H1 (cell line): ENCODE measurements around the gene NECAP2. TPM values are rescaled to one million over a fixed set of nuclear protein-coding genes. Genes with fewer than 3 reads are reported as not detected.
A peak's percentile ranks its signal among the peaks of the same experiment; 100 is the strongest.

Experiments
- CTCF ChIA-PET: fragments of 300-600 bp; sonication (Branson Sonifier 250); formaldehyde crosslinking; loops from one replicate; lab custom pipeline; 2021; ENCODE audit not compliant: partially characterized antibody; lab: Charles Lee
- POLR2A ChIA-PET: fragments of 300-600 bp; sonication (Branson Sonifier 250); formaldehyde crosslinking; loops from one replicate; lab custom pipeline; 2021; ENCODE audit warnings: inconsistent platforms; ENCODE audit not compliant: partially characterized antibody; lab: Charles Lee
- DNase-seq, 2 experiments: peaks; one replicate each; pipeline versions ENCODE4 v3.0.0 to v3.0.0-alpha.2; 2010 to 2022; ENCODE audit warnings: low spot score in 2 of 2, low read depth in 1 of 2, mixed read lengths in 1 of 2
- FAIRE-seq: peaks from 2 replicates; lab custom pipeline; 2011; peaks lifted over from hg19 to GRCh38; lab: Jason Lieb, UNC
- H2AFZ ChIP-seq: 2 replicates; pipeline ENCODE4 v1.8.1; 2012; ENCODE audit warnings: low read length, inconsistent platforms
- H2AK5ac ChIP-seq: 2 replicates; pipeline ENCODE4 v1.6.1; 2013; ENCODE audit warnings: low read depth, low read length
- H2BK120ac ChIP-seq: replicated peaks from 2 replicates; pipeline ENCODE3; 2013; ENCODE audit warnings: low read depth, low read length, inconsistent platforms
- H2BK12ac ChIP-seq: 2 replicates; pipeline ENCODE4 v1.6.1; 2013; ENCODE audit warnings: low read depth, low read length
- H2BK15ac ChIP-seq: 2 replicates; pipeline ENCODE4 v1.6.1; 2013; ENCODE audit warnings: low read length
- H2BK20ac ChIP-seq: 2 replicates; pipeline ENCODE4 v1.6.1; 2013; ENCODE audit warnings: low read length
- H2BK5ac ChIP-seq: 2 replicates; pipeline ENCODE4 v1.6.1; 2013; ENCODE audit warnings: low read depth, low read length
- H3K14ac ChIP-seq: 2 replicates; pipeline ENCODE4 v1.6.1; 2013; ENCODE audit warnings: inconsistent platforms; ENCODE audit not compliant: insufficient read length
- H3K18ac ChIP-seq: 2 replicates; pipeline ENCODE4 v1.6.1; 2013; ENCODE audit warnings: low read length; ENCODE audit errors: extremely low read depth
- H3K23ac ChIP-seq: 2 replicates; pipeline ENCODE4 v1.6.1; 2013; ENCODE audit warnings: inconsistent platforms; ENCODE audit not compliant: insufficient read length
- H3K23me2 ChIP-seq: 2 replicates; pipeline ENCODE4 v1.6.1; 2013; ENCODE audit warnings: low read depth, low read length
- H3K27ac ChIP-seq: 2 replicates; pipeline ENCODE4 v1.6.1; 2011; ENCODE audit warnings: low read depth, low read length, inconsistent platforms
- H3K27me3 ChIP-seq, 4 experiments: replicated peaks in 1 of 4; 1 replicate in 1 of 4; 2 replicates in 3 of 4; pipeline versions ENCODE4 v1.6.1 to v1.8.1; 2011 to 2013; ENCODE audit warnings: low read length in 3 of 4, mild to moderate bottlenecking in 3 of 4, inconsistent platforms in 2 of 4, mixed read lengths in 2 of 4, moderate library complexity in 1 of 4; ENCODE audit not compliant: control insufficient read depth in 3 of 4, insufficient read depth in 3 of 4; ENCODE audit errors: extremely low read depth in 1 of 4
- H3K36me3 ChIP-seq, 4 experiments: 2 replicates each; pipeline versions ENCODE4 v1.6.1 to v1.8.1; 2011 to 2013; ENCODE audit warnings: mild to moderate bottlenecking in 4 of 4, low read length in 3 of 4, moderate library complexity in 2 of 4, control low read depth in 1 of 4, inconsistent platforms in 1 of 4; ENCODE audit not compliant: insufficient read depth in 4 of 4, control insufficient read depth in 2 of 4
- H3K4ac ChIP-seq: replicated peaks from 2 replicates; pipeline ENCODE3; 2013; ENCODE audit warnings: low read length, low read depth, mixed read lengths, inconsistent platforms; ENCODE audit not compliant: insufficient read length
- H3K4me1 ChIP-seq, 4 experiments: replicated peaks in 1 of 4; 1 replicate in 1 of 4; 2 replicates in 3 of 4; pipeline versions ENCODE4 v1.6.1 to v1.8.1; 2011 to 2013; ENCODE audit warnings: low read length in 3 of 4, inconsistent platforms in 2 of 4, mixed read lengths in 1 of 4; ENCODE audit not compliant: insufficient read depth in 4 of 4, control insufficient read depth in 3 of 4
- H3K4me2 ChIP-seq, 2 experiments: 2 replicates each; pipeline versions ENCODE4 v1.6.1 to v1.8.1; 2011 to 2013; ENCODE audit warnings: low read depth in 2 of 2, low read length in 2 of 2, control low read depth in 1 of 2, inconsistent platforms in 1 of 2, mild to moderate bottlenecking in 1 of 2; ENCODE audit not compliant: insufficient read depth in 1 of 2
- H3K4me3 ChIP-seq, 4 experiments: fragments of 200-600, 300-600 bp in 1 of 4; sonication (generic), shearing (Covaris generic), sonication (Bioruptor Twin) in 1 of 4; 2 replicates each; pipeline versions ENCODE4 v1.5.1 to v1.8.1; 2011 to 2016; ENCODE audit warnings: low read length in 4 of 4, low read depth in 3 of 4, control low read depth in 2 of 4, inconsistent platforms in 2 of 4, mild to moderate bottlenecking in 2 of 4, mixed read lengths in 1 of 4, moderate library complexity in 1 of 4; ENCODE audit not compliant: insufficient read depth in 2 of 4; ENCODE audit errors: extremely low read depth in 1 of 4
- H3K56ac ChIP-seq: replicated peaks from 2 replicates; pipeline ENCODE3; 2013; ENCODE audit warnings: low read depth, mild to moderate bottlenecking, mixed read lengths, low read length, inconsistent platforms; ENCODE audit not compliant: insufficient read length
- H3K79me1 ChIP-seq: 2 replicates; pipeline ENCODE4 v1.6.1; 2013; ENCODE audit warnings: low read depth, low read length, control low read depth
- H3K79me2 ChIP-seq, 2 experiments: 2 replicates each; pipeline versions ENCODE4 v1.6.1 to v1.8.1; 2012 to 2013; ENCODE audit warnings: low read length in 2 of 2, mild to moderate bottlenecking in 2 of 2, inconsistent platforms in 1 of 2; ENCODE audit not compliant: insufficient read depth in 2 of 2, control insufficient read depth in 1 of 2
- H3K9ac ChIP-seq, 4 experiments: replicated peaks in 1 of 4; 1 replicate in 1 of 4; 2 replicates in 3 of 4; pipeline versions ENCODE4 v1.6.1 to v1.8.1; 2011 to 2013; ENCODE audit warnings: low read depth in 3 of 4, low read length in 3 of 4, control low read depth in 2 of 4, mild to moderate bottlenecking in 2 of 4, moderate library complexity in 2 of 4, inconsistent platforms in 1 of 4; ENCODE audit errors: extremely low read depth in 1 of 4
- H3K9me3 ChIP-seq, 2 experiments: 2 replicates each; pipeline versions ENCODE4 v1.6.1 to v1.8.1; 2012 to 2013; ENCODE audit warnings: mild to moderate bottlenecking in 2 of 2, moderate library complexity in 2 of 2, control low read depth in 1 of 2, inconsistent platforms in 1 of 2, low read depth in 1 of 2, low read length in 1 of 2, mixed read lengths in 1 of 2; ENCODE audit not compliant: insufficient read depth in 2 of 2
- H4K20me1 ChIP-seq, 2 experiments: replicated peaks in 1 of 2; 2 replicates each; pipeline versions ENCODE3 to v1.8.1; 2011 to 2013; ENCODE audit warnings: inconsistent platforms in 2 of 2, low read length in 2 of 2, mild to moderate bottlenecking in 1 of 2; ENCODE audit not compliant: insufficient read depth in 2 of 2, control insufficient read depth in 1 of 2
- H4K5ac ChIP-seq: 2 replicates; pipeline ENCODE4 v1.6.1; 2013; ENCODE audit warnings: low read length, low read depth, mixed read lengths, inconsistent platforms; ENCODE audit not compliant: insufficient read length
- H4K8ac ChIP-seq: 2 replicates; pipeline ENCODE4 v1.8.0; 2013; ENCODE audit warnings: mild to moderate bottlenecking, moderate library complexity, low read length, inconsistent platforms; ENCODE audit not compliant: insufficient read depth; ENCODE audit errors: extremely low read depth
- H4K91ac ChIP-seq: replicated peaks from 2 replicates; pipeline ENCODE3; 2013; ENCODE audit warnings: low read length, mixed read lengths, inconsistent platforms; ENCODE audit not compliant: insufficient read length
- ATF2 ChIP-seq: IDR thresholded peaks from 2 replicates; pipeline ENCODE4 v1.6.1; 2012; ENCODE audit warnings: low read length, inconsistent platforms
- CHD2 ChIP-seq: IDR thresholded peaks from 2 replicates; pipeline ENCODE4 v1.6.1; 2012; ENCODE audit warnings: low read length, improper control_type of control experiment
- GTF2F1 ChIP-seq: IDR thresholded peaks from 2 replicates; pipeline ENCODE4 v1.6.1; 2012; ENCODE audit warnings: low read depth, low read length, improper control_type of control experiment, borderline replicate concordance
- KDM5A ChIP-seq: fragments of 200-600 bp; IDR thresholded peaks from 2 replicates; pipeline ENCODE4 v1.7.1; 2012; ENCODE audit warnings: mild to moderate bottlenecking, low read length, inconsistent platforms, mixed read lengths
- NRF1 ChIP-seq: IDR thresholded peaks from 2 replicates; pipeline ENCODE4 v1.6.1; 2011; ENCODE audit warnings: mild to moderate bottlenecking, low read depth, low read length, improper control_type of control experiment
- SIN3A ChIP-seq, 2 experiments: IDR thresholded peaks in 1 of 2; conservative IDR thresholded peaks in 1 of 2; 2 replicates each; pipeline ENCODE4 v1.6.1; 2011 to 2012; ENCODE audit warnings: low read length in 2 of 2, improper control_type of control experiment in 1 of 2, low read depth in 1 of 2, mild to moderate bottlenecking in 1 of 2
- TAF7 ChIP-seq: optimal IDR thresholded peaks from 2 replicates; pipeline ENCODE3; 2011; ENCODE audit warnings: low read depth, mild to moderate bottlenecking, inconsistent platforms, low read length, moderate library complexity, borderline replicate concordance
- YY1 ChIP-seq: IDR thresholded peaks from 2 replicates; pipeline ENCODE4 v1.6.1; 2011; ENCODE audit warnings: low read depth, mild to moderate bottlenecking, low read length
- WGBS, 2 experiments: shearing (Covaris generic) in 1 of 2; methylation state at CpG; one replicate each; pipeline versions ENCODE4 v1.1.6 to v1.1.7; 2013 to 2015; ENCODE audit warnings: low lambda C conversion rate in 2 of 2, mixed read lengths in 2 of 2, inconsistent platforms in 1 of 2, low coverage in 1 of 2, missing lambda C conversion rate in 1 of 2; ENCODE audit not compliant: insufficient replicate concordance in 2 of 2, insufficient coverage in 1 of 2, insufficient read length in 1 of 2; ENCODE audit errors: extremely low coverage in 1 of 2, missing lambda C conversion rate in 1 of 2; 5-methylcytosine and 5-hydroxymethylcytosine counted together
- polyA plus RNA-seq, 7 experiments: library from polyadenylated mRNA; depleted of rRNA in 3 of 7; stranded (reverse) in 5 of 7; unstranded in 2 of 7; fragments of >200 nt in 5 of 7; fragments of 200-250 nt in 2 of 7; gene quantifications; 1 replicate in 5 of 7; 2 replicates in 1 of 7; 4 replicates in 1 of 7; pipeline versions ENCODE4 v1.2.1 to v1.2.3, GENCODE V29; 2011 to 2013; ENCODE audit warnings: missing spikeins in 2 of 7, mixed read lengths in 2 of 7
- total RNA-seq: library from RNA; stranded (reverse); fragmentation: NEBNext Ultra II Directional; extraction: Animal tissue kit (Norgen Biotek cat#: 25700); gene quantifications from 2 replicates; pipeline ENCODE4 v1.2.1, GENCODE V29; 2021

NECAP2 gene
- total and polyA plus RNA-seq, 2 of the 8 experiments (the other 6 are each of a cell fraction or from before 2014, with no cell fraction given), result 24.4 to 29.7 TPM

GRCh38 chr1:16425125-16426025, 15.1 kb upstream of the NECAP2 start:
- H3K4me3 ChIP-seq, result no peak overlapping the region
- FAIRE-seq (no peak), DNase-seq (no peak)
- H3K27me3 ChIP-seq, result 0 out of 7 replicates have a peak, but pooled peaks cover 0 to 2% (median 0%) of the 10 kb centered on the region in 4 experiments
- H2BK120ac ChIP-seq, result no peak overlapping the region
- H3K14ac ChIP-seq, result no peak overlapping the region
- 0 out of 2 replicates have a peak overlapping the region, but pooled peaks have one; percentile 14 for H4K8ac ChIP-seq
- H3K79me2 ChIP-seq, result no peaks in the 10 kb centered on the region
- H3K18ac ChIP-seq, result no peak overlapping the region
- no peaks in the 10 kb centered on the region for H3K79me1 ChIP-seq
- no peak overlapping the region for H2AK5ac ChIP-seq
- no peak overlapping the region for H3K56ac ChIP-seq
- no peaks in the 10 kb centered on the region for H3K4me1 ChIP-seq
- 89% methylated on average over 10 of the region's 10 CpGs; no CpG with 5 or more reads in 1 of the 2 experiments for WGBS, 2 experiments
- H3K9me3 ChIP-seq, result no peaks in the 10 kb centered on the region
- no peak overlapping the region for H2BK15ac ChIP-seq
- H2BK5ac ChIP-seq, result no peak overlapping the region
- no peak overlapping the region for H3K4ac ChIP-seq
- H2BK20ac ChIP-seq, result no peak overlapping the region
- H3K9ac ChIP-seq, result no peak overlapping the region
- no peak overlapping the region; the same call in 1 of the 2 replicates for H2AFZ ChIP-seq
- CTCF ChIA-PET, result interaction anchor here (0.6 to 2.4 kb wide), 4 partner anchors 15 to 755 kb away, joined by 3 to 11 read pairs (median 4); partner anchors contain the start of gene NECAP2
- H2BK12ac ChIP-seq, result no peak overlapping the region
- H3K27ac ChIP-seq, result no peak overlapping the region
- no peak overlapping the region for H3K4me2 ChIP-seq
- H3K36me3 ChIP-seq, result no peaks in the 10 kb centered on the region
- H3K23ac ChIP-seq, result no peak overlapping the region
- POLR2A ChIA-PET, result interaction anchor here (0.5 kb wide), 1 partner anchor 73 kb away, joined by 3 read pairs; the partner anchor contains the start of gene FBXO42
- H4K91ac ChIP-seq, result no peak overlapping the region
- no peaks in the 10 kb centered on the region for H3K23me2 ChIP-seq
- H4K5ac ChIP-seq, result no peak overlapping the region
- H4K20me1 ChIP-seq, result no peaks in the 10 kb centered on the region
- no peak for TF ChIP-seq GTF2F1
- TF ChIP-seq YY1, result no peak
- no peak for TF ChIP-seq CHD2
- TF ChIP-seq SIN3A (conservative IDR thresholded peaks at IDR 0.05 in 1 of 2, IDR thresholded peaks at IDR 0.05 in 1 of 2; ENCODE audit: low read depth in 1 of 2, low read length in 2 of 2), result no peak
- TF ChIP-seq TAF7, result no peak
- no peak for TF ChIP-seq ATF2
- no peak for TF ChIP-seq KDM5A
- TF ChIP-seq NRF1, result no peak
